Gastroesophageal sphincter (tissue), 3 donors: ENCODE results near the gene HACD3.

Experiments
- CTCF ChIP-seq, 4 experiments: fragments of 200-600 bp in 2 of 4; fragments of 450-650 bp in 2 of 4; sonication (generic) in 1 of 4; IDR thresholded peaks; one replicate each; pipeline ENCODE4 v1.5.1; 2017 to 2019; ENCODE audit warnings: antibody characterized with exemption in 4 of 4, mild to moderate bottlenecking in 2 of 4, moderate library complexity in 2 of 4
- POLR2A ChIP-seq, 2 donors: fragments of 450-650 bp; IDR thresholded peaks; one replicate each; pipeline ENCODE4 v1.6.1; 2017; ENCODE audit warnings: antibody characterized with exemption in 2 of 2, mild to moderate bottlenecking in 2 of 2, moderate library complexity in 1 of 2
- POLR2AphosphoS5 ChIP-seq: sonication (generic); formaldehyde crosslinking; IDR thresholded peaks from one replicate; pipeline ENCODE4 v1.6.1; 2017; ENCODE audit warnings: antibody characterized with exemption

DNA sequence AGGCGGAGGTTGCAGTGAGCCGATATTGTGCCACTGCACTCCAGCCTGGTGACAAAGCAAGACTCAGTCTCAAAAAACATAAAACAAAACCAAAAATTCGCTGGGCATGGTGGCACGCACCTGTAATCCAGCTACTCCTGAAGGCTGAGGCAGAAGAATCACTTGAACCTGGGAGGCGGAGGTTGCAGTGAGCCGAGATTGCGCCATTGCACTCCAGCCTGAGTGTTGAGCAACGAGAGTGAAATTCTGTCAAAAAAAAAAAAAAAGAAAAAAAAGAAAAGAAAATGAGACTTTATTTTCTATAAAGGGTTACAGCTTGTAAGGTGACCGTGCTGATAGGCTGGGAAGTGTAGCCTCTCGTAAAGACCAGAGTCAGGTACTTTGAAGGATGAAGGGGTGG is 6.0 kb upstream of the HACD3 start:
- TF ChIP-seq POLR2A (IDR thresholded peaks at IDR 0.05) (no peak), CTCF (IDR thresholded peaks at IDR 0.05) (no peak), POLR2AphosphoS5 (no peak)
